HFF-Myc (cell line): ENCODE data around the gene MYO1A.

Source experiments
- DNase-seq: peaks from one replicate; pipeline ENCODE4 v3.0.0-alpha.2; 2011; ENCODE audit warnings: low read depth; ENCODE audit errors: extremely low read depth
- H3K4me3 ChIP-seq: replicated peaks from 2 replicates; pipeline ENCODE4 v1.5.1; 2011; ENCODE audit warnings: low read depth, mild to moderate bottlenecking, control low read depth, low read length
- CTCF ChIP-seq: IDR thresholded peaks from 2 replicates; pipeline ENCODE4 v1.5.1; 2012; ENCODE audit warnings: mild to moderate bottlenecking, low read depth, low read length, control low read depth; ENCODE audit errors: missing control alignments

The MYO1A gene

GRCh38 chr12:56995930-56996496 is 53.9 kb downstream of the MYO1A start:
- DNase-seq, result no peak
- H3K4me3 ChIP-seq, result no peak overlapping the region
- TF ChIP-seq CTCF, result no peak

- no peak for DNase-seq
- TF ChIP-seq CTCF, result no peak
- H3K4me3 ChIP-seq, result no peak overlapping the region
Observed at GRCh38 chr12:56995201-56995929, 54.6 kb downstream of the MYO1A start.

DNA sequence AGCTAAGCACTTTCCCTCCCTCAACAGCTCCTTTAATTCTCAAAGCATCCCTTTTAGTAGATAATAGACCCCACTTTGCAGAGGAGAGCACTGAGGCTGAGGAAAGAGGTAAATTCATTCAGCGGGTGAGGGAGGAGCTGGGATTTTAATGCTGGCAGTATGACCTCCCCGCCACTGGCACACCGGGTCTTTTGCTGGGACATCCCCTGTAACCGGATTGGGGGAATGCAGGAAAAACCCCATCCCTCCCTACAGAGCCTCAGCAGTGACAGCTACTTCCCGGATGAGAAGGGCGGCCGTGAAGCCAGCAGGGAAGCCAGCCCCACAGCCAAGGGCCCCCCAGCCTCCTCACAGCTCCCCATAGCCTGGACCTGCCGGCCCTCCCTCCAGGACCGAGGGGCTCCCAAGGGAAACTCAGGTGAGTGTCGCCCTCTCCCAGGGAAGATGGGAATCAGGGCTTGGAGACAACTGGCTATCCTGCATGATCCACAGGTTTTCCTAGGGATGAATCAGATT is 55.6 kb downstream of the MYO1A start:
- no peak for TF ChIP-seq CTCF
- H3K4me3 ChIP-seq, result no peak overlapping the region
- DNase-seq, result no peak

DNA sequence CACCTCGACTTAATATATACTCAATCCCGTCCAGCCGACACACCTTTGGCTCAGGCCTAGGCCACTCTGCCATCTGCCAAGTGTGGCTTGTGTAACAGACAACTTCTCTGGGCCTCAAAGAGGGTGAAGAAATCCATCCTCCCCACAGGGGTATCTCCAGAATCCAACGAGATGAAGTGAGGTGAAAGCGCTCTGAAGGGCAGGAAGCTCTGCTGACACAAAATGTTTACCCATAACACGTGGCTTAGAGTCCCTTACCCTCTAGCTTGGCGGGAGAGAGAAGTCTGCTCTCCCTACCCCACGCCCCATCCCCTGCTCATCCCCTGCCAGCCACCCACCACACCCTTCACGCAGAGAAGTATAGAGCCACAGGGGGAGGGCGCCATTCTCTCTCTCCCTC is 56.6 kb downstream of the MYO1A start:
- no peak for TF ChIP-seq CTCF
- no peak for DNase-seq
- no peak overlapping the region for H3K4me3 ChIP-seq

- TF ChIP-seq CTCF, result no peak
- DNase-seq, result no peak
Observed at GRCh38 chr12:56991319-56992246, 58.3 kb downstream of the MYO1A start.

GRCh38 chr12:56990648-56991318 is 59.1 kb downstream of the MYO1A start:
- H3K4me3 ChIP-seq, result no peak overlapping the region
- DNase-seq, result no peak
- no peak for TF ChIP-seq CTCF

More at GRCh38 chr12:56991319-56992246, 58.3 kb downstream of the MYO1A start:
- no peak overlapping the region for H3K4me3 ChIP-seq
